K562 (cell line): Measurements from ENCODE around the gene RAE1. TPM values are rescaled to one million over a fixed set of nuclear protein-coding genes. Genes with fewer than 3 reads are reported as not detected.

ENCODE experiments used
- ADNP ChIP-seq: fragments of 200-800 bp; sonication (Bioruptor generic); IDR thresholded peaks from 2 replicates; pipeline ENCODE4 v1.6.1; 2016; ENCODE audit warnings: missing genetic modification characterization, missing compliant biosample characterization
- ASH1L ChIP-seq: fragments of 450-650 bp; IDR thresholded peaks from 2 replicates; pipeline ENCODE4 v1.6.1; 2018; ENCODE audit warnings: borderline replicate concordance, mild to moderate bottlenecking, low read depth; ENCODE audit not compliant: partially characterized antibody
- FOXA3 ChIP-seq, 2 experiments: fragments of 450-650 bp in 1 of 2; sonication (generic) in 1 of 2; formaldehyde crosslinking; IDR thresholded peaks in 1 of 2; conservative IDR thresholded peaks in 1 of 2; 2 replicates each; pipeline versions ENCODE4 v1.4.0 to v1.8.0; 2020 to 2022; ENCODE audit warnings: mild to moderate bottlenecking in 2 of 2, missing genetic modification reagents in 1 of 2
- GTF3C2 ChIP-seq: IDR thresholded peaks from 3 replicates; pipeline ENCODE4 v1.6.1; 2011; ENCODE audit warnings: borderline replicate concordance, mild to moderate bottlenecking, moderate library complexity; ENCODE audit not compliant: insufficient read length; ENCODE audit errors: extremely low read depth
- HDAC3 ChIP-seq: fragments of 450-650 bp; IDR thresholded peaks from 2 replicates; pipeline ENCODE4 v1.6.1; 2018; ENCODE audit warnings: borderline replicate concordance, mild to moderate bottlenecking, moderate library complexity; ENCODE audit not compliant: partially characterized antibody
- ILF3 ChIP-seq: fragments of 450-650 bp; IDR thresholded peaks from 2 replicates; pipeline ENCODE4 v1.6.1; 2018; ENCODE audit warnings: antibody characterized with exemption, mild to moderate bottlenecking, moderate library complexity, borderline replicate concordance
- KDM2B ChIP-seq: fragments of 250-450 bp; sonication (Bioruptor Pico); IDR thresholded peaks from 2 replicates; pipeline ENCODE4 v1.8.0; 2021; ENCODE audit warnings: mild to moderate bottlenecking, moderate library complexity
- LEF1 ChIP-seq: fragments of 450-650 bp; IDR thresholded peaks from 2 replicates; pipeline ENCODE4 v1.6.1; 2016; ENCODE audit warnings: mild to moderate bottlenecking
- MTA1 ChIP-seq: fragments of 450-650 bp; IDR thresholded peaks from 2 replicates; pipeline ENCODE4 v1.6.1; 2017; ENCODE audit warnings: borderline replicate concordance
- MYNN ChIP-seq, 2 experiments: sonication (generic); formaldehyde crosslinking in 1 of 2; IDR thresholded peaks; 2 replicates each; pipeline versions ENCODE4 v1.5.0 to v1.6.1; 2016 to 2020; ENCODE audit warnings: antibody characterized with exemption in 1 of 2, missing genetic modification reagents in 1 of 2
- PCBP2 ChIP-seq: fragments of 200-400 bp; formaldehyde crosslinking; IDR thresholded peaks from 2 replicates; pipeline ENCODE4 v1.6.1; 2018; ENCODE audit warnings: low read length, low read depth, mild to moderate bottlenecking, moderate library complexity; ENCODE audit not compliant: poor library complexity, severe bottlenecking
- RB1 ChIP-seq: fragments of 450-650 bp; IDR thresholded peaks from 2 replicates; pipeline ENCODE4 v1.6.1; 2017; ENCODE audit warnings: low read depth, mild to moderate bottlenecking
- SMC3 ChIP-seq: conservative IDR thresholded peaks from 2 replicates; pipeline ENCODE4 v1.6.1; 2011; ENCODE audit warnings: low read depth, low read length, improper control_type of control experiment; ENCODE audit not compliant: insufficient read depth
- SNIP1 ChIP-seq: fragments of 450-650 bp; IDR thresholded peaks from 2 replicates; pipeline ENCODE4 v1.7.1; 2017; ENCODE audit warnings: low read depth, mild to moderate bottlenecking
- THRAP3 ChIP-seq: fragments of 450-650 bp; IDR thresholded peaks from 2 replicates; pipeline ENCODE4 v1.6.1; 2016; ENCODE audit warnings: mild to moderate bottlenecking, inconsistent platforms, borderline replicate concordance
- ZBTB26 ChIP-seq: fragments of 450-650 bp; formaldehyde crosslinking; IDR thresholded peaks from 2 replicates; pipeline ENCODE4 v1.4.0; 2022; ENCODE audit warnings: missing genetic modification characterization
- ZBTB43 ChIP-seq: sonication (generic); formaldehyde crosslinking; IDR thresholded peaks from 2 replicates; pipeline ENCODE4 v1.8.0; 2023; ENCODE audit warnings: mild to moderate bottlenecking, missing genetic modification reagents
- ZKSCAN8 ChIP-seq: fragments of 200-800 bp; sonication (Bioruptor generic); IDR thresholded peaks from 2 replicates; pipeline ENCODE4 v1.6.1; 2016; ENCODE audit warnings: missing genetic modification characterization, missing compliant biosample characterization
- ZNF277 ChIP-seq: fragments of 250-450 bp; sonication (Bioruptor Pico); IDR thresholded peaks from 2 replicates; pipeline ENCODE4 v1.8.0; 2022; ENCODE audit warnings: inconsistent platforms, mild to moderate bottlenecking, moderate library complexity, borderline replicate concordance
- ZNF583 ChIP-seq: fragments of 250-450 bp; sonication (Bioruptor Pico); IDR thresholded peaks from 2 replicates; pipeline ENCODE4 v1.4.0; 2020
- polyA plus RNA-seq, 8 experiments: library from polyadenylated mRNA; depleted of rRNA in 4 of 8; stranded (reverse) in 5 of 8; unstranded in 3 of 8; fragments of >200 nt; fragmentation: Nextera tagmentation in 2 of 8; fragmentation: Illumina TruSeq in 1 of 8; extraction: Ambion mirVana in 2 of 8; extraction: Trizol in 1 of 8; gene quantifications; 2 replicates each; pipeline versions ENCODE4 v1.2.1 to v1.2.3, GENCODE V29; 2011 to 2014; ENCODE audit warnings: inconsistent platforms in 1 of 8, missing spikeins in 1 of 8
- total RNA-seq, 7 experiments: library from RNA; depleted of rRNA in 6 of 7; stranded (reverse); fragments of >200 nt in 6 of 7; fragmentation: Illumina TruSeq in 2 of 7; extraction: Trizol in 2 of 7; gene quantifications; 2 replicates each; pipeline versions ENCODE4 v1.2.1 to v1.2.3, GENCODE V29; 2011 to 2021; ENCODE audit warnings: low replicate concordance in 1 of 7

The RAE1 gene
- total and polyA plus RNA-seq, 9 of the 15 experiments (the other 6 are each of a cell fraction or from before 2014, with no cell fraction given) = 33.7 to 248 (median 77.7) TPM

- no peak for TF ChIP-seq HDAC3
- TF ChIP-seq GTF3C2 = no peak
- TF ChIP-seq ZNF277 (CRISPR knock-in tag) = no peak
- no peak for TF ChIP-seq ZBTB26 (CRISPR knock-in tag)
- no peak for TF ChIP-seq ASH1L
- no peak for TF ChIP-seq ZKSCAN8
- no peak for TF ChIP-seq THRAP3
- TF ChIP-seq ZBTB43 (CRISPR knock-in tag) = no peak
- TF ChIP-seq MTA1 = no peak
- peak; percentile 98 for TF ChIP-seq ADNP
- TF ChIP-seq SMC3 = no peak
- TF ChIP-seq PCBP2 = no peak
- TF ChIP-seq LEF1 = no peak
- no peak for TF ChIP-seq KDM2B (CRISPR knock-in tag)
- TF ChIP-seq ILF3 = no peak
- peak; percentile 90 for TF ChIP-seq MYNN (IDR thresholded peaks at IDR 0.05)
- TF ChIP-seq MYNN (CRISPR knock-in tag; IDR thresholded peaks at IDR 0.05) = no peak
- TF ChIP-seq FOXA3 (CRISPR knock-in tag; conservative IDR thresholded peaks at IDR 0.05 in 1 of 2, IDR thresholded peaks at IDR 0.05 in 1 of 2) = 0 out of 4 replicates have a peak, but pooled peaks of 1 of the 2 experiments have one; percentile 20
- TF ChIP-seq RB1 = no peak; the same call in 1 of the 2 replicates
- peak; percentile 52; the same call in 1 of the 2 replicates for TF ChIP-seq ZNF583 (CRISPR knock-in tag)
- TF ChIP-seq SNIP1 = no peak
Measured at GRCh38 chr20:57414867-57415592, 64.0 kb downstream of the RAE1 start (continued).
